Activated naive CD4-positive, alpha-beta T cell treated with anti-CD3 and anti-CD28 coated beads, Interleukin-2, amount 50 U/mL, for 24 hours (primary cell): ENCODE data around the gene DDX28.
"Not testable (repeated sequence)": the region's sequence is repeated elsewhere in the genome, so short reads cannot be mapped to it uniquely, and the experiment has no call there.

Source experiments
- H3K27ac Mint-ChIP-seq: one replicate; pipeline ENCODE4 v1.8.0; 2021; ENCODE audit warnings: mild to moderate bottlenecking, mixed read lengths
- H3K27me3 Mint-ChIP-seq: one replicate; pipeline ENCODE4 v1.8.0; 2021; ENCODE audit warnings: mixed read lengths
- H3K36me3 Mint-ChIP-seq: one replicate; pipeline ENCODE4 v1.8.0; 2021; ENCODE audit warnings: mixed read lengths
- H3K4me1 Mint-ChIP-seq: one replicate; pipeline ENCODE4 v1.8.0; 2021; ENCODE audit warnings: mixed read lengths
- H3K4me3 Mint-ChIP-seq: one replicate; pipeline ENCODE4 v1.8.0; 2021; ENCODE audit warnings: mild to moderate bottlenecking, mixed read lengths
- H3K9me3 Mint-ChIP-seq: one replicate; pipeline ENCODE4 v1.8.0; 2021; ENCODE audit warnings: mixed read lengths

Gene DDX28

GRCh38 chr16:67990018-67990386 lies 33.0 kb downstream of the DDX28 start:
- Mint-ChIP-seq H3K27ac (no peak overlapping the region), H3K27me3 (no peaks in the 10 kb centered on the region), H3K4me3 (no peak overlapping the region), H3K9me3 (no peaks in the 10 kb centered on the region), H3K36me3 (no peaks in the 10 kb centered on the region), H3K4me1 (peaks cover 26% of the 10 kb centered on the region)

- peaks cover 26% of the 10 kb centered on the region for H3K4me1 Mint-ChIP-seq
- H3K27ac Mint-ChIP-seq = peak overlapping the region; percentile 12
- H3K9me3 Mint-ChIP-seq = no peaks in the 10 kb centered on the region
- H3K4me3 Mint-ChIP-seq = no peak overlapping the region
- no peaks in the 10 kb centered on the region for H3K27me3 Mint-ChIP-seq
- H3K36me3 Mint-ChIP-seq = no peaks in the 10 kb centered on the region
These were observed 33.6 kb downstream of the DDX28 start for GRCh38 chr16:67989322-67990017.

GRCh38 chr16:67988675-67989074 lies 34.4 kb downstream of the DDX28 start:
- Mint-ChIP-seq H3K27ac (peak overlapping the region; percentile 89), H3K36me3 (no peaks in the 10 kb centered on the region), H3K4me3 (no peak overlapping the region), H3K4me1 (peaks cover 27% of the 10 kb centered on the region), H3K27me3 (no peaks in the 10 kb centered on the region), H3K9me3 (no peaks in the 10 kb centered on the region)

GRCh38 chr16:67987460-67988160 lies 35.4 kb downstream of the DDX28 start:
- no peaks in the 10 kb centered on the region for H3K27me3 Mint-ChIP-seq
- H3K36me3 Mint-ChIP-seq = no peaks in the 10 kb centered on the region
- H3K27ac Mint-ChIP-seq = peak overlapping the region; percentile 88
- H3K9me3 Mint-ChIP-seq = no peaks in the 10 kb centered on the region
- H3K4me3 Mint-ChIP-seq = no peak overlapping the region
- peaks cover 31% of the 10 kb centered on the region for H3K4me1 Mint-ChIP-seq

- Mint-ChIP-seq H3K36me3 (no peaks in the 10 kb centered on the region), H3K4me1 (peaks cover 27% of the 10 kb centered on the region), H3K27ac (no peak overlapping the region), H3K27me3 (no peaks in the 10 kb centered on the region), H3K9me3 (no peaks in the 10 kb centered on the region), H3K4me3 (no peak overlapping the region)
These were observed 36.1 kb downstream of the DDX28 start for GRCh38 chr16:67986949-67987348.

GRCh38 chr16:67982011-67982696 lies 40.9 kb downstream of the DDX28 start:
- Mint-ChIP-seq H3K4me1 (peaks cover 20% of the 10 kb centered on the region), H3K9me3 (no peaks in the 10 kb centered on the region), H3K27ac (no peak overlapping the region), H3K4me3 (no peak overlapping the region), H3K36me3 (no peaks in the 10 kb centered on the region), H3K27me3 (no peaks in the 10 kb centered on the region)

GRCh38 chr16:67979955-67980678 lies 42.9 kb downstream of the DDX28 start, which contains the start of gene DPEP3:
Gene DPEP3 (minus strand): TSS chr16:67980499. CDS start chr16:67980380, 119 bp downstream.
- Mint-ChIP-seq H3K36me3 (no peaks in the 10 kb centered on the region), H3K4me3 (no peak within 1 kb of the TSS), H3K9me3 (no peaks in the 10 kb centered on the region), H3K27ac (no peak within 1 kb of the TSS), H3K27me3 (no peaks in the 10 kb centered on the region), H3K4me1 (peaks cover 19% of the 10 kb centered on the region)

GRCh38 chr16:67977469-67978227 lies 45.4 kb downstream of the DDX28 start:
- Mint-ChIP-seq H3K27me3 (no peaks in the 10 kb centered on the region), H3K27ac (no peak overlapping the region), H3K9me3 (no peaks in the 10 kb centered on the region), H3K4me3 (no peak overlapping the region), H3K4me1 (no peaks in the 10 kb centered on the region), H3K36me3 (no peaks in the 10 kb centered on the region)

- Mint-ChIP-seq H3K4me3 (no peak overlapping the region), H3K27ac (no peak overlapping the region), H3K36me3 (no peaks in the 10 kb centered on the region), H3K4me1 (no peaks in the 10 kb centered on the region), H3K27me3 (no peaks in the 10 kb centered on the region), H3K9me3 (no peaks in the 10 kb centered on the region)
These were observed 46.0 kb downstream of the DDX28 start for GRCh38 chr16:67977005-67977404.

- Mint-ChIP-seq H3K27me3 (no peaks in the 10 kb centered on the region), H3K9me3 (no peaks in the 10 kb centered on the region), H3K27ac (no peak overlapping the region), H3K4me3 (no peak overlapping the region), H3K36me3 (no peaks in the 10 kb centered on the region), H3K4me1 (no peaks in the 10 kb centered on the region)
These were observed 46.8 kb downstream of the DDX28 start for GRCh38 chr16:67976205-67976604.

- Mint-ChIP-seq H3K27me3 (no peaks in the 10 kb centered on the region), H3K27ac (no peak overlapping the region), H3K36me3 (no peaks in the 10 kb centered on the region), H3K4me3 (no peak overlapping the region), H3K9me3 (no peaks in the 10 kb centered on the region), H3K4me1 (no peaks in the 10 kb centered on the region)
These were observed 47.5 kb downstream of the DDX28 start for GRCh38 chr16:67975321-67976105.

GRCh38 chr16:67972285-67972684 lies 50.7 kb downstream of the DDX28 start:
- not testable (repeated sequence) for H3K9me3 Mint-ChIP-seq, H3K36me3 Mint-ChIP-seq, H3K27me3 Mint-ChIP-seq, H3K4me3 Mint-ChIP-seq, H3K27ac Mint-ChIP-seq
- H3K4me1 Mint-ChIP-seq = peaks cover 14% of the 10 kb centered on the region

- Mint-ChIP-seq H3K27ac (no peak overlapping the region), H3K36me3 (no peaks in the 10 kb centered on the region), H3K4me1 (peaks cover 23% of the 10 kb centered on the region), H3K27me3 (no peaks in the 10 kb centered on the region), H3K9me3 (no peaks in the 10 kb centered on the region), H3K4me3 (peak overlapping the region; percentile 54)
These were observed 51.9 kb downstream of the DDX28 start for GRCh38 chr16:67971111-67971510.
